HepG2 (cell line): ENCODE measurements around the gene ATG16L2. TPM values are rescaled to one million over a fixed set of nuclear protein-coding genes. Genes with fewer than 3 reads are reported as not detected.
A peak's percentile ranks its signal among the peaks of the same experiment; 100 is the strongest.

Source experiments
- ATAC-seq: fragments of 200-7000 bp; cut with Tn5 transposase; 3 replicates; pipeline ENCODE4 v1.9.1; 2020; ENCODE audit warnings: mild to moderate bottlenecking, moderate library complexity
- BruUV-seq: library from RNA; stranded (reverse); fragments of 400-500 nt; replicated peaks from 2 replicates; lab custom pipeline; 2021; lab: Mats Ljungman, UMichigan
- CTCF ChIA-PET: fragments of 300-600 bp; formaldehyde crosslinking; extraction: SDS; loops from one replicate; lab custom pipeline; 2021; ENCODE audit warnings: low total read pairs, inconsistent platforms, low intra/inter-chr PET ratio; lab: Yijun Ruan, JAX
- POLR2A ChIA-PET: fragments of 350-600 bp; sonication (Branson Sonifier 250); formaldehyde crosslinking; loops from one replicate; lab custom pipeline; 2020; ENCODE audit warnings: antibody characterized with exemption, inconsistent platforms; lab: Yijun Ruan, JAX
- DNase-seq: peaks from one replicate; pipeline ENCODE4 v3.0.0-alpha.2; 2015; ENCODE audit warnings: low spot score
- FAIRE-seq: peaks from 3 replicates; lab custom pipeline; 2011; peaks lifted over from hg19 to GRCh38; lab: Jason Lieb, UNC
- H2AFZ ChIP-seq: one replicate; pipeline ENCODE4 v1.6.1; 2011; ENCODE audit warnings: low read length, inconsistent platforms
- H3K27ac ChIP-seq: fragments of 300-600 bp; 3 replicates; pipeline ENCODE4 v1.8.0; 2011; ENCODE audit warnings: mixed run types, mild to moderate bottlenecking, mixed read lengths, low read length, inconsistent platforms; ENCODE audit not compliant: insufficient read depth; ENCODE audit errors: extremely low read length
- H3K27me3 ChIP-seq, 2 experiments: fragments of 200-600 bp in 1 of 2; 2 replicates in 1 of 2; 3 replicates in 1 of 2; pipeline versions ENCODE4 v1.6.0 to v1.8.0; 2011; ENCODE audit warnings: low read length in 2 of 2, mild to moderate bottlenecking in 2 of 2, moderate library complexity in 2 of 2, inconsistent platforms in 1 of 2; ENCODE audit not compliant: insufficient read depth in 2 of 2, control insufficient read depth in 1 of 2
- H3K36me3 ChIP-seq, 2 experiments: fragments of 200-600 bp in 1 of 2; replicated peaks in 1 of 2; 2 replicates in 1 of 2; 3 replicates in 1 of 2; pipeline versions ENCODE4 v1.5.1 to v1.8.0; 2011; ENCODE audit warnings: low read length in 2 of 2, inconsistent platforms in 1 of 2; ENCODE audit not compliant: insufficient read depth in 2 of 2, control insufficient read depth in 1 of 2
- H3K4me1 ChIP-seq: 2 replicates; pipeline ENCODE4 v1.5.1; 2012; ENCODE audit warnings: low read length, inconsistent platforms; ENCODE audit not compliant: insufficient read depth
- H3K4me2 ChIP-seq: 2 replicates; pipeline ENCODE4 v1.6.0; 2011; ENCODE audit warnings: low read depth, low read length, inconsistent platforms
- H3K4me3 ChIP-seq, 3 experiments: fragments of 200-600 bp in 1 of 3; sonication (generic), shearing (Covaris generic) in 1 of 3; replicated peaks in 1 of 3; 2 replicates each; pipeline ENCODE4 v1.5.1; 2011 to 2016; ENCODE audit warnings: low read length in 3 of 3, inconsistent platforms in 2 of 3, low read depth in 2 of 3, mild to moderate bottlenecking in 2 of 3, control low read depth in 1 of 3, mixed read lengths in 1 of 3; ENCODE audit not compliant: insufficient read depth in 1 of 3
- H3K79me2 ChIP-seq: one replicate; pipeline ENCODE4 v1.6.1; 2011; ENCODE audit warnings: low read length, inconsistent platforms; ENCODE audit not compliant: insufficient read depth
- H3K9ac ChIP-seq: 2 replicates; pipeline ENCODE4 v1.6.0; 2011; ENCODE audit warnings: mild to moderate bottlenecking, low read depth, low read length, inconsistent platforms; ENCODE audit not compliant: insufficient read depth
- H3K9me3 ChIP-seq: 2 replicates; pipeline ENCODE4 v1.5.1; 2012; ENCODE audit warnings: mild to moderate bottlenecking, low read length
- H4K20me1 ChIP-seq: 2 replicates; pipeline ENCODE4 v1.6.0; 2011; ENCODE audit warnings: inconsistent platforms, mild to moderate bottlenecking, low read length, moderate library complexity; ENCODE audit not compliant: insufficient read depth
- HNF1B ChIP-seq: sonication (generic); formaldehyde crosslinking; IDR thresholded peaks from 2 replicates; pipeline ENCODE4 v1.5.1; 2020; ENCODE audit warnings: mild to moderate bottlenecking, moderate library complexity, missing genetic modification reagents
- NFKB2 ChIP-seq: sonication (generic); formaldehyde crosslinking; IDR thresholded peaks from 2 replicates; pipeline ENCODE4 v1.4.0; 2020; ENCODE audit warnings: missing genetic modification reagents, borderline replicate concordance
- THAP7 ChIP-seq: sonication (generic); formaldehyde crosslinking; IDR thresholded peaks from 2 replicates; pipeline ENCODE4 v1.8.1; 2023; ENCODE audit warnings: mild to moderate bottlenecking, missing genetic modification reagents
- ZBTB26 ChIP-seq: IDR thresholded peaks from 2 replicates; pipeline ENCODE4 v1.6.1; 2016; ENCODE audit warnings: missing compliant biosample characterization, missing genetic modification reagents, borderline replicate concordance
- WGBS: methylation state at CpG from one replicate; pipeline ENCODE4 v1.1.6; 2017; ENCODE audit warnings: low lambda C conversion rate; 5-methylcytosine and 5-hydroxymethylcytosine counted together
- in situ Hi-C: cut with HindIII; loops from 2 replicates; pipeline ENCODE4 v1.10.0; 2017; ENCODE audit warnings: low pct_unique_long_range_greater_than_20kb; ENCODE audit not compliant: extremely low pct_ligation_motif_present
- intact Hi-C: fragments of 100-400 bp; cut with micrococcal nuclease; formaldehyde crosslinking; loops from one replicate; pipeline ENCODE4 v1.10.0; 2022; ENCODE audit not compliant: unreplicated experiment
- polyA plus RNA-seq, 8 experiments: library from polyadenylated mRNA; depleted of rRNA in 3 of 8; stranded (reverse) in 7 of 8; unstranded in 1 of 8; fragments of >200 nt; fragmentation: Illumina TruSeq in 4 of 8; extraction: Trizol in 4 of 8; gene quantifications; 2 replicates each; pipeline versions ENCODE4 v1.2.1 to v1.2.3, GENCODE V29; 2011 to 2016; ENCODE audit warnings: low read depth in 4 of 8, missing spikeins in 1 of 8, mixed read lengths in 1 of 8; ENCODE audit not compliant: insufficient read depth in 1 of 8
- total RNA-seq, 5 experiments: library from RNA; depleted of rRNA; stranded (reverse); fragments of >200 nt; fragmentation: Illumina TruSeq; extraction: Trizol; gene quantifications; 2 replicates each; pipeline ENCODE4 v1.2.3, GENCODE V29; 2016; ENCODE audit warnings: low read depth in 1 of 5

Gene ATG16L2
- total and polyA plus RNA-seq, 2 of the 13 experiments (the other 11 are each of a cell fraction or from before 2014, with no cell fraction given) = 6.2 to 14.8 TPM

GRCh38 chr11:72812604-72812966 is 1.6 kb upstream of the ATG16L2 start:
- no peak overlapping the region for H2AFZ ChIP-seq
- TF ChIP-seq NFKB2 (no peak), THAP7 (peak; percentile 33; the same call in 1 of the 2 replicates), HNF1B (CRISPR knock-in tag) (peak; percentile 10; the same call in 1 of the 2 replicates), ZBTB26 (CRISPR knock-in tag) (0 out of 2 replicates have a peak, but pooled peaks have one; percentile 6)
- H3K9ac ChIP-seq = peak overlapping the region; percentile 91
- peaks cover 46% of the 10 kb centered on the region for H3K4me1 ChIP-seq
- in situ Hi-C loops (no loop called here), intact Hi-C loops (loop anchor here (2.0 kb wide), 1 partner anchor 18 kb away; the partner anchor contains the start of gene STARD10)
- ATAC-seq = peak; percentile 1
- 16% methylated on average over 3 of the region's 4 CpGs for WGBS
- H3K27ac ChIP-seq = peak overlapping the region; percentile 37
- H3K27me3 ChIP-seq = no peaks in the 10 kb centered on the region; a peak in 1 of 5 replicates
- no peak for FAIRE-seq
- CTCF ChIA-PET = interaction anchor here (3.6 kb wide), 1 partner anchor 87 kb away, joined by 25 read pairs; no protein-coding TSS in a partner anchor
- H4K20me1 ChIP-seq = no peaks in the 10 kb centered on the region
- no peak for DNase-seq
- H3K4me2 ChIP-seq = peak overlapping the region; percentile 99
- BruUV-seq = no TSS peak
- POLR2A ChIA-PET = interaction anchor here (0.8 to 2.9 kb wide), 9 partner anchors 12 to 365 kb away, joined by 3 to 22 read pairs (median 3); partner anchors contain the start of gene STARD10
- H3K4me3 ChIP-seq = peak overlapping the region; percentile 73 to 90 (median 82); a peak in 5 of 6 replicates
- no peaks in the 10 kb centered on the region for H3K9me3 ChIP-seq
- no peaks in the 10 kb centered on the region; a peak in 2 of 5 replicates for H3K36me3 ChIP-seq
- peaks cover 20% of the 10 kb centered on the region for H3K79me2 ChIP-seq
